HG03280 (cell line): Measurements from ENCODE around the gene CRTC1.

Experiments used
- ATAC-seq: cut with Tn5 transposase; IDR thresholded peaks from one replicate; pipeline ENCODE4 v1.9.1; 2021; ENCODE audit warnings: mild to moderate bottlenecking, moderate library complexity; ENCODE audit not compliant: unreplicated experiment

CRTC1 gene

GRCh38 chr19:18683109-18683957 is at the start of gene CRTC1:
Gene CRTC1 (plus strand): TSS chr19:18683680. CDS start chr19:18683703, 23 bp downstream.
- ATAC-seq: peak; percentile 64

- no peak for ATAC-seq
These were observed 48.7 kb upstream of the CRTC1 start for GRCh38 chr19:18634612-18635297.

- no peak for ATAC-seq
These were observed 47.7 kb upstream of the CRTC1 start for GRCh38 chr19:18635831-18636182.

GRCh38 chr19:18636183-18636968 is 47.1 kb upstream of the CRTC1 start:
- ATAC-seq: peak; percentile 87

GRCh38 chr19:18636969-18637629 is 46.4 kb upstream of the CRTC1 start, which contains the start of gene KLHL26:
Gene KLHL26 (plus strand): TSS chr19:18637028. CDS start chr19:18637055, 27 bp downstream.
- ATAC-seq: no peak

GRCh38 chr19:18637673-18638630 is 45.5 kb upstream of the CRTC1 start:
- no peak for ATAC-seq

- ATAC-seq: no peak
These were observed 43.7 kb upstream of the CRTC1 start for GRCh38 chr19:18639706-18640243.

- no peak for ATAC-seq
These were observed 39.1 kb upstream of the CRTC1 start for GRCh38 chr19:18644196-18645034.

- no peak for ATAC-seq
These were observed 38.4 kb upstream of the CRTC1 start for GRCh38 chr19:18645035-18645511.

- ATAC-seq: no peak
These were observed 36.7 kb upstream of the CRTC1 start for GRCh38 chr19:18646535-18647370.

GRCh38 chr19:18647371-18647767 is 36.1 kb upstream of the CRTC1 start:
- no peak for ATAC-seq

GRCh38 chr19:18647807-18648206 is 35.7 kb upstream of the CRTC1 start:
- no peak for ATAC-seq

- ATAC-seq: no peak
These were observed 34.5 kb upstream of the CRTC1 start for GRCh38 chr19:18648973-18649315.

GRCh38 chr19:18649371-18650020 is 34.0 kb upstream of the CRTC1 start:
- no peak for ATAC-seq

GRCh38 chr19:18650021-18650390 is 33.5 kb upstream of the CRTC1 start:
- no peak for ATAC-seq

- ATAC-seq: no peak
These were observed 32.9 kb upstream of the CRTC1 start for GRCh38 chr19:18650468-18651041.

GRCh38 chr19:18651300-18651699 is 32.2 kb upstream of the CRTC1 start:
- ATAC-seq: no peak
